ENCODE results near the gene PRND. TPM values are rescaled to one million over a fixed set of nuclear protein-coding genes. Genes with fewer than 3 reads are reported as not detected.
"Not testable (repeated sequence)": the region's sequence is repeated elsewhere in the genome, so short reads cannot be mapped to it uniquely, and the experiment has no call there.

The PRND gene
- total RNA-seq, 1 donor from 2014 or later: 2.0 TPM

DNA sequence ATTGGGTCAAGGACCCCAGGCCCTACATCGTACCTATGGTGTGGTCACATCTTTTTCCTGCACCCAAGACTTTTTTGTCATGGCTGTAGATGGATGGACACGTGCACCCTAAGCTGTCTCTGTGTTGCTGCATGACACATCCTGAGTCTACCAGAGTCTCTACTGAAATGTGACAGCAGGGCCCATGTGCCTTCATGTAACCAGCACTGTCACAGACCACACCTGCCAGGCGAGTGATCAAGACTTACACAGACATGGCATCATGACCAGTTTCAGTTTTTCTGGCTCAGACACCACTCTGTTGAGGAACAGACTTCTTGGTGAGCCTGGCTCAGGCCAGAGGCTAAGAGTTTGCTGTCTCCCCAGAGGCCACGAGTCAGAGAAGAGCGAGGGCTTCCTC lies 7.6 kb downstream of the PRND start:
- DNase-seq (ENCODE audit: low spot score in 2 of 2) (no peak), FAIRE-seq (no peak)

- no peak for DNase-seq (ENCODE audit: low spot score in 2 of 2)
- no peak for FAIRE-seq
These were observed 9.1 kb downstream of the PRND start for GRCh38 chr20:4730780-4731179.

- no peak for DNase-seq (ENCODE audit: low spot score in 2 of 2)
- no peak for FAIRE-seq
These were observed 15.2 kb downstream of the PRND start for GRCh38 chr20:4736875-4737274.

DNA sequence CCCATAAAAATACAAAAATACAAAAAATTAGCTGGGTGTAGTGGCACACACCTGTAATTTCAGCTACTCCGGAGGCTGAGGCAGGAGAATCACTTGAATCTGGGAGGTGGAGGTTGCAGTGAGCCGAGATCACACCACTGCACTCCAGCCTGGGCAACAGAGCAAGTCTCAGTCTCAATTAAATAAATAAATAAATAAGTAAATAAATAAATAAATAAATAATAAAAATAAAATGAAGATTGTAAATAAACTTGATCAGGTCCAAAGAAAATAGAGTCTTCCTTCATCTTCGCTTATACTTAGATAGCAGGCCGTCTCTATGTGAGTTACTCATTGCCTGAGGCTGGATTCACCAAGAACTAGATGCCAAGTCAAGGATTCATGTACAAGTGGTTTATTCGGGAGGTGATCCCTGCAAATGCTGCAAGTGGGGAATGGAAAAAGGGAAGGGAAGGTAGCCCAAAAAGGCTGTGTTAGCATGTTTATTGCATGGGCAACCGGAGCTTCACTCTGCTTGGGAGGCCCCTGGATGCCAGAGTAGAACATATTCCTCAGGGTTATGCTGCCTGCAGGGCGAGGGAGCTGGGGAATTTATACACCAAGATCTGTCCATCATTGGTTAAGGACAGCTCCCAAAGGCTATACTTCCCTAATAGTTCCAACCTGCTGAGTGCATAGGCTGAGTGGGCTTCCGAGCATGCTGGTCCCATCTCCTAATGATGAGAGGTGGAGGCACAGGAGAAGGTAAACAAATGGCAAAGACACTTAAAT lies 16.3 kb downstream of the PRND start:
- FAIRE-seq (no peak), DNase-seq (ENCODE audit: low spot score in 2 of 2) (no peak)

- DNase-seq (ENCODE audit: low spot score in 2 of 2): no peak
- FAIRE-seq: no peak
These were observed 19.2 kb downstream of the PRND start for GRCh38 chr20:4740774-4741431.

DNA sequence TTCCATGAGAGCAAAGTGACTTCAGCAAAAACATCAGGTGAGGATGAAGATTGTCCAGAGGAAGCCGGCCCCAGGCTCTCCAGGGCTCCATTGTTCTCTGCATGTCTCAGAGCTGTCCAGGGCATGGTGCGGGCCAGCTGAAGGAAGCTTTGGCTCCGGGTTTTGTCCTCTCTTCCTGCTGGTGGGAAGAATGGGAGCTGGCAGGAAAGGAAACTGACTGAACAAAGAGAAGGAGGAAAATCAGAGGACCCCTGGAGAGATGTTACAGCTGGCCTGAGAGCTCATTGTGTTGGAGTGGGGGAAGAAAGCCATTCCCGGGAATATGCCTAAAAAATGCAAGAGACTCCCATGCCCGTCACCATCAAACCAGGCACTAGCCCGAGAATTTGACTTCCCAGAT lies 27.1 kb downstream of the PRND start:
- no peak for FAIRE-seq
- no peak for DNase-seq (ENCODE audit: low spot score in 2 of 2)

- FAIRE-seq (no peak), DNase-seq (ENCODE audit: low spot score in 2 of 2) (no peak)
These were observed 27.6 kb downstream of the PRND start for GRCh38 chr20:4749326-4749725.

- no peak for DNase-seq (ENCODE audit: low spot score in 2 of 2)
- FAIRE-seq: no peak
These were observed 28.7 kb downstream of the PRND start for GRCh38 chr20:4750381-4750780.

- not testable (repeated sequence) for FAIRE-seq; DNase-seq (ENCODE audit: low spot score in 2 of 2)
These were observed 37.6 kb downstream of the PRND start for GRCh38 chr20:4759100-4759884.

DNA sequence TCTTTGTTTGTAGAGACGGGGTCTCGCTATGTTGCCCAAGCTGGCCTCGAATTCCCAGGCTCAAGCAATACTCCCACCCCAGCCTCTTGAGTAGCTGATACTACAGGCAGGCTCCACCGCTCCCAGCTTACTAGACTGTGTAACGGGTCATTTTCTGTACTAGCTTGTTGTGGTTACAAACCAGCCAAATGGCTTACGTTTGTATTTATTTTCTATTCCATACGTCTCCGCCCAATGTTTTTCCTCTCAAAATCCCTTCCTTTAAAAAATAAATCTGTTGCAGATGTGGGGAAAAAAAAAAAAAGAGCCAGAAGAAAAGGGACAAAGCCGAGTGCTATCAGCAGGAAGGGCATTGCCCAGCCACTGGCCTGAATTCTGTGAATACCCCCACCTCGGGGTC lies 41.6 kb downstream of the PRND start:
- DNase-seq (ENCODE audit: low spot score in 2 of 2) (no peak), FAIRE-seq (no peak)

- DNase-seq (ENCODE audit: low spot score in 2 of 2): no peak
- FAIRE-seq: no peak
These were observed 42.2 kb downstream of the PRND start for GRCh38 chr20:4763723-4764510.

GRCh38 chr20:4764805-4765204 lies 43.1 kb downstream of the PRND start:
- FAIRE-seq: no peak
- no peak for DNase-seq (ENCODE audit: low spot score in 2 of 2)

DNA sequence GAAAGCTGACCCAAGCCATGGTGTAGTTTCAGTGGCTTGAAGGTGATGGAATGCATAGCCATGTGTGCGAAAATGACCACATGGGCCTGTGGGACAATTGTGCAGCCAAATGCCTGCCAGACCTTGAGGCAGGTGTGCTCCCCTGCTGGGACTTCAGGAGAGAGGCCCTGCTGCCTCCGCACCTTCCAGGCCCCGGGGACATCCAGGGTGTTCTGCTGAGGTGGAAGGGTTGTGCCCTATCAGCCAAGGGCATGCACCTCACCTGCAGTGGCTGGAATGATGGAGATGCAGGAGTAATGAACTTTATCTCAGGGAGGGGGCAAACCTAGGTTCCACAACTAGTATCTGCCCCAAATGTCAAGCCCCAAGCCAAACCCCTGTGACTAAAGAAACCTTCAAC lies 44.0 kb downstream of the PRND start:
- no peak for FAIRE-seq
- no peak for DNase-seq (ENCODE audit: low spot score in 2 of 2)

GRCh38 chr20:4766631-4767030 lies 44.9 kb downstream of the PRND start:
- FAIRE-seq: no peak

GRCh38 chr20:4767084-4767483 lies 45.4 kb downstream of the PRND start:
- FAIRE-seq: no peak

More at GRCh38 chr20:4766631-4767030, 44.9 kb downstream of the PRND start:
- no peak for DNase-seq (ENCODE audit: low spot score in 2 of 2)

GRCh38 chr20:4769328-4769727 lies 47.6 kb downstream of the PRND start:
- FAIRE-seq (no peak), DNase-seq (ENCODE audit: low spot score in 2 of 2) (no peak)

More at GRCh38 chr20:4767084-4767483, 45.4 kb downstream of the PRND start:
- no peak for DNase-seq (ENCODE audit: low spot score in 2 of 2)

DNA sequence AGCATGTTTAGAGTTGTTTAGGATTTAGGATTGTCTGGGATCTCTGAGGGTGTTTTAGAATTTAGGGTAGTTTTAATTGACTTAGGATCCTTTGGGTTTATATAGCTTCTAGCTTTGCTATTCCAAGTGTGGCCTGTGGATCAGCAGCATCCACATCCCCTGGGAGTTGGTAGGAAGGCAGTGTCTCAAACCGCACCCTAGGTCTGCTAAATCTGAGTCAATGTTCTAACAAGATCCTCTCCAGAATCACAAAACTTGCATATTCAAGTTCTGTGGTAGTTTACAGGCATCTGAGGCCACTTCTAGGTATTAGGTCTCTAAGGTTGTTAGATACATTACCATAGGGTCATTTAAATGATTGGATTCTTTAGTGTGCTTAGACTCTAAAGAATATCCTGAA lies 48.3 kb downstream of the PRND start:
- FAIRE-seq (no peak), DNase-seq (ENCODE audit: low spot score in 2 of 2) (no peak)

DNA sequence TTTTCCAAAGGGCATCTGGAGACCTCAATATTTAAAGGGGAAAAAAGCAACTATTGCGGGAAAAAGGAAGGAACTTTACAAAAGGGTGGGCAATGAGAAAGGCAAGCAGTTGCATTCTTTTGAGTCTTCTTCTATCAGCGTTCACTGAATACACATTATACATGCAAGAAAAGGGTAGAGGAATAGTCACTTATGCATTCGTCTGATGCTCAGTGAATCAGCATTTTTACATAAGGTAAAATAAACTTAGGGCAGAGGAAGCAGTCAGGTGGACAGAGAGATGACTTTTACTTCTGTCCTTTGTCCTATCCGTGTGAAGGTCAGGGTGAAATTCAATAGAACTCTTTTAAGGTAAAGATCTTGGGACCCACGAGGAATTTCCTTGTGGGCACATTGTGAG lies 49.3 kb downstream of the PRND start:
- DNase-seq (ENCODE audit: low spot score in 2 of 2) (no peak), FAIRE-seq (no peak)

GRCh38 chr20:4772132-4772531 lies 50.4 kb downstream of the PRND start:
- no peak for FAIRE-seq
- no peak for DNase-seq (ENCODE audit: low spot score in 2 of 2)

DNA sequence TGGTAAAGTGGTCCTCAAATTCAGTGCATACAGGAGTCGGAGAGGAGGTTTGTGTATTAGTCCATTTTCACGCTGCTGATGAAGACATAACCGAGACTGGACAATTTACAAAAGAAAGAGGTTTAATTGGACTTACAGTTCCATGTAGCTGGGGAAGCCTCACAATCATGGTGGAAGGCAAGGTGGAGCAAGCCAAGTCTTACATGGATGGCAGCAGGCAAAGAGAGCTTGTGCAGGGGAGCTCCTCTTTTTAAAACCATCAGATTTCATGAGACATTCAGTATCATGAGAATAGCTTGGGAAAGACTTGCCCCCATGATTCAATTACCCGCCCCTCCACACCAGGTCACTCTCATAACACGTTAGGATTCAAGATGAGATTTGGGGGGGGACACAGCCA lies 51.3 kb downstream of the PRND start:
- DNase-seq (ENCODE audit: low spot score in 2 of 2); FAIRE-seq: not testable (repeated sequence)
